ENCODE measurements around the gene SCN3A. TPM values are rescaled to one million over a fixed set of nuclear protein-coding genes. Genes with fewer than 3 reads are reported as not detected.

Gene SCN3A
- total and polyA plus RNA-seq, 2 of the 13 experiments (the other 11 are each of a cell fraction or from before 2014, with no cell fraction given), result not detected

DNA sequence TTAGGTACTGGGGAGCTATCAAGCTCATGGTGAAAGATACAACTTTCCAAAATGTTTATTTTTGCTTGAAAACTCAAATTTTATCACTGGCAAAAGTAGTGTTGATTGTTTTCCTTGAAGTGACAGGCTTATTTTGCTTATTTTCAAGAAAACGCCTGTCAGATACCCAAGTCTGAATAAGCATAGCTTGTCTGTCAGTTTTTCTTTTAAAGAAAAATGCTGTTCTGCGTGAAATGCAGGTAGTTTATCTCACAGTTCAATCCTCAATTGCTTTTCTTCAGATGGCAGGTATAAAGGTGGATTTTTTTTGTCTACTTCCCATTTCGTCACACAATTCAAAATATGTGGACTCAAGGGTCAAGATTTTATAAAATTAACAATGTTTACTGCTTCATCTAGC lies 145.9 kb downstream of the SCN3A start:
- no peaks in the 10 kb centered on the region for H3K9me3 ChIP-seq (ENCODE audit: low read length)
- DNase-seq (ENCODE audit: low spot score), result no peak
- FAIRE-seq, result no peak
- H3K27ac ChIP-seq (ENCODE audit: extremely low read length, insufficient read depth, low read length), result no peak overlapping the region
- H3K36me3 ChIP-seq (replicated peaks in 1 of 2; ENCODE audit: control insufficient read depth in 1 of 2, insufficient read depth in 2 of 2, low read length in 2 of 2), result no peaks in the 10 kb centered on the region
- in situ Hi-C loops (cut with HindIII; ENCODE audit: extremely low pct_ligation_motif_present, low pct_unique_long_range_greater_than_20kb) (no loop called here), intact Hi-C loops (cut with micrococcal nuclease; ENCODE audit: unreplicated experiment) (no loop called here)
- no TSS peak for BruUV-seq (replicated peaks)
- CTCF ChIA-PET (ENCODE audit: low intra/inter-chr PET ratio, low total read pairs), result no interaction called here
- H3K27me3 ChIP-seq (ENCODE audit: control insufficient read depth in 1 of 2, insufficient read depth in 2 of 2, low read length in 2 of 2), result no peaks in the 10 kb centered on the region
- H4K20me1 ChIP-seq (ENCODE audit: insufficient read depth, low read length), result no peaks in the 10 kb centered on the region
- no peaks in the 10 kb centered on the region for H3K79me2 ChIP-seq (ENCODE audit: insufficient read depth, low read length)
- TF ChIP-seq SNAI1 (CRISPR knock-in tag; IDR thresholded peaks at IDR 0.05; ENCODE audit: borderline replicate concordance) (no peak), ZZZ3 (CRISPR knock-in tag; IDR thresholded peaks at IDR 0.05; ENCODE audit: borderline replicate concordance) (no peak), FOSL1 (CRISPR knock-in tag; IDR thresholded peaks at IDR 0.05; ENCODE audit: borderline replicate concordance) (no peak), TEAD2 (CRISPR knock-in tag; IDR thresholded peaks at IDR 0.05) (no peak), NCOA5 (CRISPR knock-in tag; IDR thresholded peaks at IDR 0.05) (no peak)
- H2AFZ ChIP-seq (ENCODE audit: low read length), result no peak overlapping the region
- H3K9ac ChIP-seq (ENCODE audit: insufficient read depth, low read depth, low read length), result no peak overlapping the region
- no peak for ATAC-seq
- WGBS (ENCODE audit: low lambda C conversion rate), result 13% methylated on average over 3 of the region's 3 CpGs
- H3K4me3 ChIP-seq (replicated peaks in 1 of 3; ENCODE audit: insufficient read depth in 1 of 3, low read depth in 2 of 3, low read length in 3 of 3), result no peak overlapping the region
- POLR2A ChIA-PET, result no interaction called here
- no peaks in the 10 kb centered on the region for H3K4me1 ChIP-seq (ENCODE audit: insufficient read depth, low read length)
- no peak overlapping the region for H3K4me2 ChIP-seq (ENCODE audit: low read depth, low read length)

DNA sequence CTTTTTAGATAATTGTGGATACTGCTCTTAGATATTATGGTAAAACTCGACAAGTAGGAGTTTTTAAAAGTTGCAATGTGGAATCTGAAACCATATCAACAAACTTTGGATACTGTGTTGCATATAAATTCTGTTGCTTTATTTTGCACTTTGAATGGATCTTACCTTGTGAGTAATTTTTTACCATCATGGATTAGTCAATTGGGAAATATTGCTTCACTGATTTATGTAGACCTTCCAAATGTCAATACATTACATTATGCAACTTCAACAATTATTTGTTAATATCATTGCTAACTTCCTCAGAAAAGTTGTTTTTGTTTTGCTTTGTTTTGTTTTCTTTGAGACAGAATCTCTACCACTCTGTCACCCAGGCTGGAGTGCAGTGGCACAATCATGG lies 146.5 kb downstream of the SCN3A start:
- ChIA-PET CTCF (ENCODE audit: low intra/inter-chr PET ratio, low total read pairs) (no interaction called here), POLR2A (no interaction called here)
- ATAC-seq (no peak), FAIRE-seq (no peak), DNase-seq (ENCODE audit: low spot score) (no peak)
- in situ Hi-C loops (cut with HindIII; ENCODE audit: extremely low pct_ligation_motif_present, low pct_unique_long_range_greater_than_20kb), result no loop called here
- no peaks in the 10 kb centered on the region for H3K79me2 ChIP-seq (ENCODE audit: insufficient read depth, low read length)
- no peak overlapping the region for H2AFZ ChIP-seq (ENCODE audit: low read length)
- H3K4me3 ChIP-seq (replicated peaks in 1 of 3; ENCODE audit: insufficient read depth in 1 of 3, low read depth in 2 of 3, low read length in 3 of 3), result no peak overlapping the region
- no peaks in the 10 kb centered on the region for H3K9me3 ChIP-seq (ENCODE audit: low read length)
- no peak overlapping the region for H3K27ac ChIP-seq (ENCODE audit: extremely low read length, insufficient read depth, low read length)
- H3K27me3 ChIP-seq (ENCODE audit: control insufficient read depth in 1 of 2, insufficient read depth in 2 of 2, low read length in 2 of 2), result no peaks in the 10 kb centered on the region
- WGBS (ENCODE audit: low lambda C conversion rate), result 5% methylated on average over 1 of the region's 1 CpG
- intact Hi-C loops (cut with micrococcal nuclease; ENCODE audit: unreplicated experiment), result no loop called here
- no peak overlapping the region for H3K9ac ChIP-seq (ENCODE audit: insufficient read depth, low read depth, low read length)
- H3K4me1 ChIP-seq (ENCODE audit: insufficient read depth, low read length), result no peaks in the 10 kb centered on the region
- no peaks in the 10 kb centered on the region for H4K20me1 ChIP-seq (ENCODE audit: insufficient read depth, low read length)
- peak; percentile 61; the same call in 1 of the 2 replicates for TF ChIP-seq CEBPB (IDR thresholded peaks at IDR 0.05; ENCODE audit: borderline replicate concordance, low read depth, low read length)
- no peak for TF ChIP-seq THYN1 (CRISPR knock-in tag; IDR thresholded peaks at IDR 0.05; ENCODE audit: borderline replicate concordance, low read depth)
- TF ChIP-seq KDM1A (CRISPR knock-in tag; IDR thresholded peaks at IDR 0.05), result no peak
- no TSS peak for BruUV-seq (replicated peaks)
- no peaks in the 10 kb centered on the region for H3K36me3 ChIP-seq (replicated peaks in 1 of 2; ENCODE audit: control insufficient read depth in 1 of 2, insufficient read depth in 2 of 2, low read length in 2 of 2)
- no peak overlapping the region for H3K4me2 ChIP-seq (ENCODE audit: low read depth, low read length)

All from HepG2 (cell line).